SK-N-SH (cell line): ENCODE data around the gene SEMA3C. TPM values are rescaled to one million over a fixed set of nuclear protein-coding genes. Genes with fewer than 3 reads are reported as not detected.

Experiments
- CTCF ChIA-PET: fragments of 300-600, 350-600 bp; formaldehyde crosslinking; extraction: SDS; loops from one replicate; lab custom pipeline; 2021; lab: Yijun Ruan, JAX
- POLR2A ChIA-PET: fragments of 350-600 bp; sonication (Branson Sonifier 250); formaldehyde crosslinking; extraction: SDS; loops from one replicate; lab custom pipeline; 2020; ENCODE audit warnings: antibody characterized with exemption, inconsistent platforms; lab: Yijun Ruan, JAX
- DNase-seq: peaks from one replicate; pipeline ENCODE4 v3.0.0; 2012
- H2AFZ ChIP-seq: fragments of 200-600 bp; sonication (generic); 2 replicates; pipeline ENCODE4 v1.8.1; 2016; ENCODE audit warnings: antibody characterized with exemption, mild to moderate bottlenecking, low read depth
- H3F3A ChIP-seq: fragments of 200-600 bp; sonication (generic); replicated peaks from 2 replicates; pipeline ENCODE3; 2016; ENCODE audit warnings: antibody characterized with exemption, mild to moderate bottlenecking; ENCODE audit not compliant: insufficient read depth
- H3K27ac ChIP-seq, 2 experiments: fragments of 200-500 bp in 1 of 2; fragments of 200-600 bp in 1 of 2; sonication (Bioruptor generic) in 1 of 2; sonication (generic), shearing (Covaris generic) in 1 of 2; 2 replicates each; pipeline versions ENCODE4 v1.5.1 to v1.6.1; 2014 to 2016; ENCODE audit warnings: low read depth in 2 of 2, inconsistent platforms in 1 of 2, low read length in 1 of 2, mild to moderate bottlenecking in 1 of 2, mixed read lengths in 1 of 2
- H3K27me3 ChIP-seq: fragments of 200-600 bp; sonication (generic), shearing (Covaris generic); 2 replicates; pipeline ENCODE4 v1.6.1; 2016; ENCODE audit warnings: mixed run types; ENCODE audit not compliant: insufficient read depth
- H3K36me3 ChIP-seq, 2 experiments: fragments of 200-500 bp in 1 of 2; fragments of 200-600 bp in 1 of 2; sonication (Bioruptor generic) in 1 of 2; sonication (generic) in 1 of 2; replicated peaks in 1 of 2; 2 replicates each; pipeline versions ENCODE3 to v1.5.1; 2014 to 2016; ENCODE audit warnings: low read length in 1 of 2, mild to moderate bottlenecking in 1 of 2; ENCODE audit not compliant: insufficient read depth in 2 of 2, control insufficient read depth in 1 of 2
- H3K4me1 ChIP-seq, 2 experiments: fragments of 200-500 bp in 1 of 2; fragments of 200-600 bp in 1 of 2; sonication (Bioruptor generic) in 1 of 2; sonication (generic), shearing (Covaris generic) in 1 of 2; 2 replicates each; pipeline versions ENCODE4 v1.5.1 to v1.6.1; 2014 to 2016; ENCODE audit warnings: low read depth in 1 of 2, low read length in 1 of 2, mixed run types in 1 of 2; ENCODE audit not compliant: insufficient read depth in 2 of 2, control insufficient read depth in 1 of 2
- H3K4me2 ChIP-seq: fragments of 200-600 bp; sonication (generic), shearing (Covaris generic); 2 replicates; pipeline ENCODE4 v1.6.1; 2017; ENCODE audit warnings: mixed run types
- H3K4me3 ChIP-seq, 2 experiments: fragments of 200-500 bp in 1 of 2; fragments of 200-600 bp in 1 of 2; sonication (Bioruptor generic) in 1 of 2; sonication (generic), shearing (Covaris generic) in 1 of 2; 2 replicates each; pipeline versions ENCODE4 v1.5.1 to v1.8.1; 2014 to 2016; ENCODE audit warnings: low read depth in 2 of 2, inconsistent platforms in 1 of 2, low read length in 1 of 2, mild to moderate bottlenecking in 1 of 2, mixed read lengths in 1 of 2, moderate library complexity in 1 of 2
- H3K79me2 ChIP-seq: fragments of 200-600 bp; sonication (generic); 2 replicates; pipeline ENCODE4 v1.8.1; 2017; ENCODE audit warnings: mild to moderate bottlenecking; ENCODE audit not compliant: insufficient read depth
- H3K9ac ChIP-seq: fragments of 200-600 bp; sonication (generic); 2 replicates; pipeline ENCODE4 v1.6.1; 2017; ENCODE audit warnings: mixed run types
- H3K9me2 ChIP-seq: fragments of 200-600 bp; sonication (generic); 2 replicates; pipeline ENCODE4 v1.6.1; 2017; ENCODE audit warnings: mixed run types
- H3K9me3 ChIP-seq: fragments of 200-600 bp; sonication (generic); 2 replicates; pipeline ENCODE4 v1.6.1; 2017; ENCODE audit warnings: mixed run types, mild to moderate bottlenecking, moderate library complexity
- H4K20me1 ChIP-seq: fragments of 200-600 bp; sonication (generic); 2 replicates; pipeline ENCODE4 v1.6.1; 2017; ENCODE audit warnings: mild to moderate bottlenecking, mixed run types; ENCODE audit not compliant: insufficient read depth
- ELF1 ChIP-seq: IDR thresholded peaks from 2 replicates; pipeline ENCODE4 v1.4.0; 2012
- EP300 ChIP-seq, 2 experiments: IDR thresholded peaks; 2 replicates each; pipeline versions ENCODE4 v1.4.0 to v1.6.1; 2012; ENCODE audit warnings: borderline replicate concordance in 1 of 2, low read depth in 1 of 2, low read length in 1 of 2
- FOXJ3 ChIP-seq: sonication (generic); formaldehyde crosslinking; IDR thresholded peaks from 2 replicates; pipeline ENCODE4 v1.5.1; 2020; ENCODE audit warnings: mild to moderate bottlenecking, missing genetic modification reagents
- GABPA ChIP-seq: IDR thresholded peaks from 2 replicates; pipeline ENCODE4 v1.4.0; 2012; ENCODE audit warnings: low read depth, mild to moderate bottlenecking
- JUND ChIP-seq: IDR thresholded peaks from 2 replicates; pipeline ENCODE4 v1.4.0; 2012
- REST ChIP-seq: IDR thresholded peaks from 2 replicates; pipeline ENCODE4 v1.6.1; 2012; ENCODE audit warnings: mild to moderate bottlenecking, low read depth, low read length, moderate library complexity
- SMC3 ChIP-seq: IDR thresholded peaks from 2 replicates; pipeline ENCODE4 v1.6.1; 2012; ENCODE audit warnings: low read depth, low read length, improper control_type of control experiment
- TEAD4 ChIP-seq: IDR thresholded peaks from 2 replicates; pipeline ENCODE4 v1.4.0; 2012; ENCODE audit warnings: mild to moderate bottlenecking, borderline replicate concordance; ENCODE audit not compliant: insufficient read depth
- USF1 ChIP-seq: IDR thresholded peaks from 2 replicates; pipeline ENCODE4 v1.4.0; 2012; ENCODE audit warnings: low read depth, borderline replicate concordance
- ZBTB33 ChIP-seq: IDR thresholded peaks from 2 replicates; pipeline ENCODE4 v1.4.0; 2012; ENCODE audit warnings: low read depth, borderline replicate concordance
- WGBS: methylation state at CpG from one replicate; pipeline ENCODE4 v1.1.6; 2017; ENCODE audit warnings: low lambda C conversion rate; 5-methylcytosine and 5-hydroxymethylcytosine counted together
- polyA plus RNA-seq, 3 experiments: library from polyadenylated mRNA; depleted of rRNA; stranded (reverse); fragments of >200 nt; gene quantifications; 2 replicates each; pipeline ENCODE4 v1.2.3, GENCODE V29; 2012

SEMA3C gene
- polyA plus RNA-seq, 1 of the 3 experiments (the other 2 are of a cell fraction) = 51.1 TPM

- no peak for TF ChIP-seq REST
- TF ChIP-seq ELF1 = no peak
- TF ChIP-seq JUND = no peak
- no peak for TF ChIP-seq GABPA
- TF ChIP-seq, all 33 proteins: peak for 0
Measured at GRCh38 chr7:80770675-80771081, 148.2 kb downstream of the SEMA3C start (continued).

- no peaks in the 10 kb centered on the region for H4K20me1 ChIP-seq
- 82% methylated on average over 1 of the region's 1 CpG for WGBS
- POLR2A ChIA-PET = no interaction called here
Measured at GRCh38 chr7:80770061-80770460, 148.8 kb downstream of the SEMA3C start.

More at GRCh38 chr7:80770061-80770460, 148.8 kb downstream of the SEMA3C start:
- H3K27me3 ChIP-seq = no peaks in the 10 kb centered on the region
- H3K4me1 ChIP-seq = peaks cover 0 to 45% of the 10 kb centered on the region in 2 experiments; a peak in 2 of 4 replicates
- H3K27ac ChIP-seq = no peak overlapping the region
- no peak overlapping the region for H2AFZ ChIP-seq
- peaks cover 9 to 21% of the 10 kb centered on the region in 2 experiments for H3K36me3 ChIP-seq
- H3K9ac ChIP-seq = no peak overlapping the region
- no peaks in the 10 kb centered on the region for H3K9me2 ChIP-seq
- H3F3A ChIP-seq = peaks cover 7% of the 10 kb centered on the region
- no peaks in the 10 kb centered on the region for H3K79me2 ChIP-seq
- no peak overlapping the region for H3K4me3 ChIP-seq
- CTCF ChIA-PET = interaction anchor here (1.2 kb wide), 1 partner anchor 16 kb away, joined by 4 read pairs; no protein-coding TSS in a partner anchor
- TF ChIP-seq FOXJ3 (CRISPR knock-in tag) (no peak), TEAD4 (no peak), ZBTB33 (no peak), USF1 (no peak), ELF1 (no peak), SMC3 (no peak), REST (no peak), EP300 (IDR thresholded peaks at IDR 0.05; ENCODE audit: borderline replicate concordance in 1 of 2, low read depth in 1 of 2, low read length in 1 of 2) (no peak)
- H3K9me3 ChIP-seq = no peaks in the 10 kb centered on the region
- DNase-seq = no peak
- no peak overlapping the region for H3K4me2 ChIP-seq
